GM23338 (cell line): ENCODE measurements around the gene TAOK2. TPM values are rescaled to one million over a fixed set of nuclear protein-coding genes. Genes with fewer than 3 reads are reported as not detected.

ENCODE experiments used
- ATAC-seq: fragments of 200-7000 bp; cut with Tn5 transposase; 3 replicates; pipeline ENCODE4 v1.9.1; 2020
- DNase-seq: peaks from one replicate; pipeline ENCODE4 v3.0.0-alpha.2; 2015; ENCODE audit warnings: low spot score
- H2AFZ ChIP-seq: fragments of 200-600 bp; sonication (generic); 2 replicates; pipeline ENCODE4 v1.8.0; 2016; ENCODE audit warnings: antibody characterized with exemption, mild to moderate bottlenecking, moderate library complexity
- H3F3A ChIP-seq: fragments of 200-600 bp; sonication (generic); replicated peaks from 2 replicates; pipeline ENCODE4 v1.8.0; 2017; ENCODE audit warnings: antibody characterized with exemption, mixed run types, low read depth
- H3K27ac ChIP-seq: fragments of 200-600 bp; sonication (generic); 2 replicates; pipeline ENCODE4 v1.6.1; 2016; ENCODE audit warnings: low read depth
- H3K27me3 ChIP-seq: fragments of 200-600 bp; sonication (generic); 2 replicates; pipeline ENCODE4 v1.8.0; 2016; ENCODE audit warnings: mild to moderate bottlenecking, mixed run types, moderate library complexity; ENCODE audit not compliant: insufficient read depth
- H3K36me3 ChIP-seq: fragments of 200-600 bp; sonication (generic); 2 replicates; pipeline ENCODE4 v1.8.0; 2016; ENCODE audit warnings: mild to moderate bottlenecking; ENCODE audit not compliant: insufficient read depth
- H3K4me1 ChIP-seq: fragments of 200-600 bp; sonication (generic); 2 replicates; pipeline ENCODE4 v1.8.0; 2016; ENCODE audit warnings: mild to moderate bottlenecking, moderate library complexity; ENCODE audit not compliant: insufficient read depth
- H3K4me2 ChIP-seq: fragments of 200-600 bp; sonication (generic); 2 replicates; pipeline ENCODE4 v1.7.1; 2017; ENCODE audit warnings: mixed run types
- H3K4me3 ChIP-seq: fragments of 200-600 bp; sonication (generic); 2 replicates; pipeline ENCODE4 v1.6.1; 2016; ENCODE audit warnings: mixed run types
- H3K79me2 ChIP-seq: fragments of 200-600 bp; sonication (generic); replicated peaks from 2 replicates; pipeline ENCODE4 v1.8.0; 2017; ENCODE audit warnings: mild to moderate bottlenecking; ENCODE audit not compliant: insufficient read depth
- H3K9me2 ChIP-seq: fragments of 200-600 bp; sonication (generic); 2 replicates; pipeline ENCODE4 v1.8.0; 2017; ENCODE audit not compliant: insufficient read depth
- H4K20me1 ChIP-seq: fragments of 200-600 bp; sonication (generic); replicated peaks from 2 replicates; pipeline ENCODE4 v1.8.0; 2017; ENCODE audit warnings: mild to moderate bottlenecking; ENCODE audit not compliant: insufficient read depth
- H3K27ac Mint-ChIP-seq: 2 replicates; pipeline ENCODE4 v1.8.0; 2020; ENCODE audit warnings: inconsistent platforms, mild to moderate bottlenecking, moderate library complexity, mixed read lengths
- H3K27me3 Mint-ChIP-seq: 3 replicates; pipeline ENCODE4 v1.8.0; 2022; ENCODE audit warnings: low read depth, mild to moderate bottlenecking, moderate library complexity, mixed read lengths, inconsistent platforms; ENCODE audit not compliant: insufficient read depth, poor library complexity
- H3K36me3 Mint-ChIP-seq: 3 replicates; pipeline ENCODE4 v1.8.0; 2021; ENCODE audit warnings: low read depth, mild to moderate bottlenecking, inconsistent platforms, moderate library complexity, mixed read lengths
- H3K4me1 Mint-ChIP-seq: 3 replicates; pipeline ENCODE4 v1.8.0; 2020; ENCODE audit warnings: mild to moderate bottlenecking, inconsistent platforms, mixed read lengths
- H3K4me3 Mint-ChIP-seq: 3 replicates; pipeline ENCODE4 v1.8.0; 2021; ENCODE audit warnings: moderate library complexity, mild to moderate bottlenecking, inconsistent platforms, mixed read lengths
- H3K9me3 Mint-ChIP-seq: 3 replicates; pipeline ENCODE4 v1.8.0; 2020; ENCODE audit warnings: moderate library complexity, mild to moderate bottlenecking, inconsistent platforms, mixed read lengths
- CREB1 ChIP-seq: fragments of 250-450 bp; sonication (Bioruptor Pico); IDR thresholded peaks from 2 replicates; pipeline ENCODE4 v1.5.0; 2020; ENCODE audit warnings: low read depth, mild to moderate bottlenecking, moderate library complexity
- CTCF ChIP-seq, 2 experiments: fragments of 200-600 bp in 1 of 2; sonication (generic) in 1 of 2; conservative IDR thresholded peaks; 2 replicates each; pipeline versions ENCODE4 v1.5.1 to v1.6.1; 2016 to 2017; ENCODE audit warnings: antibody characterized with exemption in 2 of 2, low read depth in 2 of 2, mild to moderate bottlenecking in 2 of 2, moderate library complexity in 1 of 2
- ETS1 ChIP-seq: IDR thresholded peaks from 2 replicates; pipeline ENCODE4 v1.6.1; 2016; ENCODE audit warnings: antibody characterized with exemption
- EZH2 ChIP-seq: fragments of 200-600 bp; sonication (generic); IDR thresholded peaks from one replicate; pipeline ENCODE4 v1.8.0; 2017; ENCODE audit warnings: antibody characterized with exemption, mild to moderate bottlenecking, low read depth; ENCODE audit not compliant: unreplicated experiment
- JUNB ChIP-seq: IDR thresholded peaks from one replicate; pipeline ENCODE4 v1.6.1; 2016; ENCODE audit warnings: antibody characterized with exemption; ENCODE audit not compliant: unreplicated experiment
- NANOG ChIP-seq: IDR thresholded peaks from 2 replicates; pipeline ENCODE4 v1.6.1; 2016; ENCODE audit warnings: antibody characterized with exemption, borderline replicate concordance
- STAT1 ChIP-seq: IDR thresholded peaks from one replicate; pipeline ENCODE4 v1.6.1; 2016; ENCODE audit warnings: antibody characterized with exemption; ENCODE audit not compliant: unreplicated experiment
- ZNF114 ChIP-seq: fragments of 250-450 bp; sonication (Bioruptor Pico); IDR thresholded peaks from 2 replicates; pipeline ENCODE4 v1.5.0; 2020; ENCODE audit warnings: mild to moderate bottlenecking, moderate library complexity
- ZNF331 ChIP-seq: fragments of 250-450 bp; sonication (Bioruptor Pico); IDR thresholded peaks from 2 replicates; pipeline ENCODE4 v1.5.0; 2020; ENCODE audit warnings: low read depth, mild to moderate bottlenecking, moderate library complexity
- polyA plus RNA-seq: library from polyadenylated mRNA; unstranded; fragments of >200 nt; fragmentation: Nextera tagmentation; extraction: Ambion mirVana; gene quantifications from 2 replicates; pipeline ENCODE4 v1.2.1, GENCODE V29; 2016
- total RNA-seq: library from RNA; depleted of rRNA; stranded (reverse); fragments of >200 nt; shearing (Covaris generic); gene quantifications from 2 replicates; pipeline ENCODE4 v1.2.3, GENCODE V29; 2014

TAOK2 gene
- total and polyA plus RNA-seq, 2 experiments from 2014 or later, result 8.8 to 45.2 TPM

GRCh38 chr16:30025574-30025973 lies 51.9 kb downstream of the TAOK2 start:
- no peaks in the 10 kb centered on the region for H3K27me3 ChIP-seq

GRCh38 chr16:30026449-30026848 lies 52.8 kb downstream of the TAOK2 start:
- Histone ChIP-seq H3K4me1 (peaks cover 18% of the 10 kb centered on the region), H3K27me3 (no peaks in the 10 kb centered on the region), H3K27ac (no peak overlapping the region), H4K20me1 (no peaks in the 10 kb centered on the region; the same call in 1 of the 2 replicates), H3K4me2 (no peak overlapping the region), H3K4me3 (no peak overlapping the region), H3K36me3 (no peaks in the 10 kb centered on the region), H2AFZ (no peak overlapping the region), H3F3A (0 out of 2 replicates have a peak, but pooled peaks cover 3% of the 10 kb centered on the region), H3K9me2 (no peaks in the 10 kb centered on the region), H3K79me2 (no peaks in the 10 kb centered on the region)
- no peak overlapping the region for H3K27ac Mint-ChIP-seq
- ATAC-seq, result no peak
- H3K36me3 Mint-ChIP-seq, result peaks cover 3% of the 10 kb centered on the region; the same call in 2 of the 3 replicates
- no peak overlapping the region for H3K4me3 Mint-ChIP-seq
- DNase-seq, result no peak
- H3K9me3 Mint-ChIP-seq, result no peaks in the 10 kb centered on the region
- peaks cover 11% of the 10 kb centered on the region for H3K27me3 Mint-ChIP-seq
- H3K4me1 Mint-ChIP-seq, result peaks cover 29% of the 10 kb centered on the region
- TF ChIP-seq ZNF114 (CRISPR knock-in tag) (no peak), NANOG (no peak), STAT1 (no peak), CTCF (conservative IDR thresholded peaks at IDR 0.05; ENCODE audit: low read depth in 2 of 2) (no peak), JUNB (no peak), ETS1 (no peak), EZH2 (no peak), CREB1 (CRISPR knock-in tag) (no peak)

More at GRCh38 chr16:30025574-30025973, 51.9 kb downstream of the TAOK2 start:
- H3K4me3 Mint-ChIP-seq, result no peak overlapping the region
- Histone ChIP-seq H3K4me2 (no peak overlapping the region), H4K20me1 (no peaks in the 10 kb centered on the region; the same call in 1 of the 2 replicates), H2AFZ (no peak overlapping the region), H3K27ac (no peak overlapping the region), H3K4me3 (no peak overlapping the region), H3F3A (0 out of 2 replicates have a peak, but pooled peaks cover 3% of the 10 kb centered on the region), H3K9me2 (no peaks in the 10 kb centered on the region), H3K79me2 (no peaks in the 10 kb centered on the region), H3K36me3 (no peaks in the 10 kb centered on the region), H3K4me1 (peaks cover 16% of the 10 kb centered on the region)
- H3K9me3 Mint-ChIP-seq, result no peaks in the 10 kb centered on the region; the same call in 2 of the 3 replicates
- peaks cover 3% of the 10 kb centered on the region; the same call in 2 of the 3 replicates for H3K36me3 Mint-ChIP-seq
- no peak for ATAC-seq
- H3K4me1 Mint-ChIP-seq, result peaks cover 27% of the 10 kb centered on the region
- TF ChIP-seq CTCF (conservative IDR thresholded peaks at IDR 0.05; ENCODE audit: low read depth in 2 of 2) (no peak), ZNF331 (CRISPR knock-in tag) (no peak)
- no peak for DNase-seq
- H3K27me3 Mint-ChIP-seq, result peaks cover 13% of the 10 kb centered on the region
- no peak overlapping the region for H3K27ac Mint-ChIP-seq
